Chondrocyte (in vitro differentiated cells): ENCODE results near the gene SCCPDH. TPM values are rescaled to one million over a fixed set of nuclear protein-coding genes. Genes with fewer than 3 reads are reported as not detected.

Experiments used
- DNase-seq: peaks from one replicate; pipeline ENCODE4 v3.0.0; 2021; ENCODE audit warnings: mixed read lengths, low spot score
- H3K27ac Mint-ChIP-seq: one replicate; pipeline ENCODE4 v1.8.0; 2021; ENCODE audit warnings: mild to moderate bottlenecking, moderate library complexity, mixed read lengths; ENCODE audit not compliant: unreplicated experiment
- H3K27me3 Mint-ChIP-seq: 2 replicates; pipeline ENCODE4 v1.8.0; 2021; ENCODE audit warnings: low read depth, mixed read lengths
- H3K36me3 Mint-ChIP-seq: 2 replicates; pipeline ENCODE4 v1.8.0; 2021; ENCODE audit warnings: low read depth, mixed read lengths
- H3K4me1 Mint-ChIP-seq: 2 replicates; pipeline ENCODE4 v1.8.0; 2021; ENCODE audit warnings: low read depth, mild to moderate bottlenecking, mixed read lengths
- H3K4me3 Mint-ChIP-seq: one replicate; pipeline ENCODE4 v1.8.0; 2021; ENCODE audit warnings: mild to moderate bottlenecking, moderate library complexity, mixed read lengths; ENCODE audit not compliant: unreplicated experiment
- H3K9me3 Mint-ChIP-seq: 2 replicates; pipeline ENCODE4 v1.8.0; 2021; ENCODE audit warnings: low read depth, mixed read lengths
- long read RNA-seq: library from polyadenylated mRNA; stranded (forward); transcript quantifications from one replicate; pipeline ENCODE4 v2.0.0, GENCODE V29; 2021
- total RNA-seq: library from RNA; stranded (reverse); gene quantifications from 3 replicates; pipeline ENCODE4 v1.2.1, GENCODE V29; 2021
- TF ChIP-seq, protein P1 (sequence below): fragments of 200-600 bp; sonication (generic); IDR thresholded peaks from 2 replicates; pipeline ENCODE4 v1.5.0; 2021; ENCODE audit warnings: antibody characterized with exemption, mild to moderate bottlenecking, moderate library complexity

Gene SCCPDH, protein sequence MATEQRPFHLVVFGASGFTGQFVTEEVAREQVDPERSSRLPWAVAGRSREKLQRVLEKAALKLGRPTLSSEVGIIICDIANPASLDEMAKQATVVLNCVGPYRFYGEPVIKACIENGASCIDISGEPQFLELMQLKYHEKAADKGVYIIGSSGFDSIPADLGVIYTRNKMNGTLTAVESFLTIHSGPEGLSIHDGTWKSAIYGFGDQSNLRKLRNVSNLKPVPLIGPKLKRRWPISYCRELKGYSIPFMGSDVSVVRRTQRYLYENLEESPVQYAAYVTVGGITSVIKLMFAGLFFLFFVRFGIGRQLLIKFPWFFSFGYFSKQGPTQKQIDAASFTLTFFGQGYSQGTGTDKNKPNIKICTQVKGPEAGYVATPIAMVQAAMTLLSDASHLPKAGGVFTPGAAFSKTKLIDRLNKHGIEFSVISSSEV
- 33.5 to 39.4 TPM (median 33.5 TPM) in 3 replicates for total RNA-seq
- long read RNA-seq, transcript SCCPDH-201 (12 exons, 2,503 nt), result major isoform, 97 of 111 reads
- long read RNA-seq, partial matches to known transcripts, result 1 of 111 reads
- long read RNA-seq, other reads (novel, unspliced or antisense), result 13 of 111 reads

DNA sequence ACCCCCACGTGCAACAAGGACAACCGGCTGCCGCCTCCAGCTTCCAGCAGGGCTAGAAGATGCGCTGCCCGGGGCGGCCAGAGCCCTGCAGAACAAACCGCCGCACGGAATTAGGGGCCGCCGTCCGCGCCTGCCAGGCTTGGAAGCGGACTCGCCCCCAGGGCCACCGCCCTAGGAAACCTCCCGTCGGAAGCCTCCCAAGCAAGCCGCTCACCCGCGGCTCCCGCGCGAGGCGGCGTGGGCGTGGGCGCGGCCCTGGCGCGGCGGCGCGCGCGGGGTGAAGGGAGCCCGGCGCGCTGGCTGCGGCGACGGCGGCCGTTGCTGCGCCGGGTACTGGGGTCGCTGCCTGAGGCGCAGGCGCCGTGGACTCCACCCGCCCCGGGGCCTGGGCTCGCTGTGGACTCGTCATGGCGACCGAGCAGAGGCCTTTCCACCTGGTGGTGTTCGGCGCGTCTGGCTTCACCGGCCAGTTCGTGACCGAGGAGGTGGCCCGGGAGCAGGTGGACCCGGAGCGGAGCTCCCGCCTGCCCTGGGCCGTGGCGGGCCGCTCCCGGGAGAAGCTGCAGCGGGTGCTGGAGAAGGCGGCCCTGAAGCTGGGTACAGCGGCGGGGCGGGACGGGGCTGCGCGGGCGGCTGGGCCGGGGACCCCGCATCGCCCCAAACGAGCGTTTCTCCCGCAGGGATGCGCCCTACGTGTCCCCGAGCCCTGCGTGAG lies at the start of gene SCCPDH:
TSS of gene SCCPDH (plus strand) at position 394 of the 715 bp plus-strand sequence. CDS start at position 408, 14 bp downstream.
- Mint-ChIP-seq H3K36me3 (peaks cover 20% of the 10 kb centered on the region), H3K4me3 (peak within 1 kb of the TSS; percentile 90), H3K4me1 (peaks cover 38% of the 10 kb centered on the region), H3K9me3 (peaks cover 11% of the 10 kb centered on the region), H3K27me3 (no peaks in the 10 kb centered on the region), H3K27ac (peak within 1 kb of the TSS; percentile 81)
- peak; percentile 94 for DNase-seq
- TF ChIP-seq, protein P1, sequence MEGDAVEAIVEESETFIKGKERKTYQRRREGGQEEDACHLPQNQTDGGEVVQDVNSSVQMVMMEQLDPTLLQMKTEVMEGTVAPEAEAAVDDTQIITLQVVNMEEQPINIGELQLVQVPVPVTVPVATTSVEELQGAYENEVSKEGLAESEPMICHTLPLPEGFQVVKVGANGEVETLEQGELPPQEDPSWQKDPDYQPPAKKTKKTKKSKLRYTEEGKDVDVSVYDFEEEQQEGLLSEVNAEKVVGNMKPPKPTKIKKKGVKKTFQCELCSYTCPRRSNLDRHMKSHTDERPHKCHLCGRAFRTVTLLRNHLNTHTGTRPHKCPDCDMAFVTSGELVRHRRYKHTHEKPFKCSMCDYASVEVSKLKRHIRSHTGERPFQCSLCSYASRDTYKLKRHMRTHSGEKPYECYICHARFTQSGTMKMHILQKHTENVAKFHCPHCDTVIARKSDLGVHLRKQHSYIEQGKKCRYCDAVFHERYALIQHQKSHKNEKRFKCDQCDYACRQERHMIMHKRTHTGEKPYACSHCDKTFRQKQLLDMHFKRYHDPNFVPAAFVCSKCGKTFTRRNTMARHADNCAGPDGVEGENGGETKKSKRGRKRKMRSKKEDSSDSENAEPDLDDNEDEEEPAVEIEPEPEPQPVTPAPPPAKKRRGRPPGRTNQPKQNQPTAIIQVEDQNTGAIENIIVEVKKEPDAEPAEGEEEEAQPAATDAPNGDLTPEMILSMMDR, result peak; percentile 9

DNA sequence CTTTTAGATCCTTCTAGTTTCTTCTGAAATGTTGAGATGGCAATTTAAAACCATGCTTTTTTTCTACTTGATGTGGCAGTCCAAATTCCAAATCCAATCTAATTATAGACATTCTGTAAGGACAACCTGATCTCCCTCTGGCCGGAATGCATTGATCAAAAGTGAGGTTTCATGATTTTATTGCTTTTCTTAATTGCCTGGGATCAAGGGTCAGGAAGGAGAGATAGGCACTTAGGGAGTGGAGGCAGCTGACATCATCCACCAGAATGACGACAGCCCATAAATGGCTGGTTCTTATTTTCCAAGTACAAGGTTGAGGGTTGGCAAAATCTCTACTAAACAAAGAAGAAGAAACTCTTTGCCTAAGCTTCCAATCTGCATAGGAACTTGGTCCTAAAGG lies 46.4 kb upstream of the SCCPDH start:
- no peak for DNase-seq

DNA sequence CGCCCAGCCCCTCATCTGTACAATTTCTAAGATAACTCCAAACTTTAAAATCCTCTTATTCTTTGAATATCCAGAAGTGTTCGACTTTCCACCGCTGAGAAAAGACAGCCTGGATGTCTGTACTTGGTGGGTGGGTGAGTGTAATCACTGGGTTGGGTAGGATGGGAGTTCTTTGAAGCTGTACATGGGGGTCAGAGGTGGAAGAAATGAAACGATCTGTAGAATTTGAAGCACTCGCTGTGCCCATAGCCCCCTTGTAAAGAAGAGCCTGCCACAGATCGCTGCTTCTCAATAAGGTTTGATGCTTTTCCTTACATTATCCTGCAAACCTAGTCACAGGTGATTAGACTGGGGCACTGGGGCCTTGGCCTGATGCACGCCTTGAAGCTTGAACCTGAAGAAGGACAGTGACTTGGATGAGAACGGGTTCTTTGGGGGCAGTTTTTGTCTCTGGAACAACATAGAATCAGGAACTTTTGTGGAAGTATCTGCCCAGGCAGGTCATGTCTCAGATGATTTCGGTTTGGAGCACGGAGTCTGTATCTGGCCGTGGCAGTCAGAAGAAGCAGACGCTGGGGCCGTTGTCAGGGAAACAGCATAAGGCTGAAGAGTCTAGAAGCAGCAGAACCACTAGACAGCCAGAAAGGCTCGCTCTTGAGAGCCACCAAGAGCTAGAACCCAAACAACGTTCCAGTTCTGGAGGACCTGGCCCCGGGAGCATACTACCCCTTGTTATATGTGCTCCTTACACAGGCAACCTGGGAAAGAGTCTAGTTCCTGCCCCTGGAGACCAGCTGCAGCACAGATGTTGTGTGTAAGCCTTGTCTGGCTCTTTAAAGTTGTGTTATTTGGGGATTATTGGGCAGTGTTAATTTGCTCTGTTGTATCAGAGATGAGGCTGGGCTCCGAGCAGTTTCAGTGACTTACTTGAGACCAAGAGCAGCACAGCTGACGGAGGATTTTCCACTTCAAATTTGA lies 45.1 kb upstream of the SCCPDH start:
- Mint-ChIP-seq H3K4me3 (no peak overlapping the region), H3K27me3 (no peaks in the 10 kb centered on the region), H3K36me3 (peaks cover 2% of the 10 kb centered on the region), H3K27ac (no peak overlapping the region), H3K9me3 (peaks cover 3% of the 10 kb centered on the region), H3K4me1 (peaks cover 33% of the 10 kb centered on the region)
- TF ChIP-seq, protein P1, result no peak
- no peak for DNase-seq

More for the DNA sequence above, 46.4 kb upstream of the SCCPDH start:
- peaks cover 33% of the 10 kb centered on the region for H3K4me1 Mint-ChIP-seq
- no peak overlapping the region for H3K4me3 Mint-ChIP-seq
- H3K27ac Mint-ChIP-seq, result no peak overlapping the region
- TF ChIP-seq, protein P1, result no peak
- H3K9me3 Mint-ChIP-seq, result peaks cover 3% of the 10 kb centered on the region
- no peaks in the 10 kb centered on the region for H3K27me3 Mint-ChIP-seq
- H3K36me3 Mint-ChIP-seq, result peaks cover 2% of the 10 kb centered on the region

DNA sequence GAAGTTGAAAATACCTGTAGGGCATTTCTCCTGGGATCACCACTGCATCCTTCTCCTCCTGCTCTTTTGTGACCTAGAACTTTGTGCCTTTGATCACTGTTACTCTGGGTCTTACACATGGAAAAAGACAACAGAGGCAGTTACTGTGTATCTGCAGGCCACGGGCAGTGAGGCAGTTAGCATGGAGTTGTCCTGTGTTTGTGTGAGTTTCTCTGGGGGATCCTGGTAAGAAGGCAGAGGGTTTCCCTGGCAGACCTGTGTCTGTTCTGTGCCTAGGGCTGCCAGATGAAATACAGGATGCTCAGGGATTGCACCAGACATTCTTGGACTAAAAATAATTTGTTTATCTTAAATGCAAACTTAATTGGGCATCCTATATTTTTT lies 44.4 kb upstream of the SCCPDH start:
- DNase-seq, result no peak
- Mint-ChIP-seq H3K27ac (no peak overlapping the region), H3K36me3 (peaks cover 2% of the 10 kb centered on the region), H3K4me3 (no peak overlapping the region), H3K27me3 (no peaks in the 10 kb centered on the region), H3K9me3 (peaks cover 3% of the 10 kb centered on the region), H3K4me1 (peaks cover 33% of the 10 kb centered on the region)
- TF ChIP-seq, protein P1, result no peak
